ENCODE measurements around the gene SCYGR1. TPM values are rescaled to one million over a fixed set of nuclear protein-coding genes. Genes with fewer than 3 reads are reported as not detected.
"Not testable (repeated sequence)": the region's sequence is repeated elsewhere in the genome, so short reads cannot be mapped to it uniquely, and the experiment has no call there.

Gene SCYGR1
- total RNA-seq, result not detected

DNA sequence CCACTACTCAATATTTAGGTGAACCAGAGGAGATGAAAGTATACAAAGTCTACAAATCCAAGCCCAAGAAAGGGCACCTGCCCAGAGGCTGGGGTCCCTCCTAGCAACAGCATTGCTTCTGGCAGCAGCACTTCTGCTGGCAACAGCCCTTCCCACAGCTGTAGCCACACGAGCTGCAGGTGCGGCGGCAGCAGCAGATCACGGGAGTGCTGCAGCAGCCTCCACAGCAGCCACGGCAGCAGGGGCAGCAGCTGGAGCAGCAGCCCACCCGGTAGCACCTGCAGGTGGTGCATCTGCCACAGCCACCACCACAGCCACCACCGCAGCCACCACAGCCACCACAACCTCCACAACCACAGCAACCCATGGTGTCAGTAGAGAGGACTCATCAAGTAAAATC is at the start of gene SCYGR1:
Gene SCYGR1 (minus strand): TSS at position 367 of the 400 bp plus-strand sequence. CDS start 0 bp downstream, at position 367.
- H3K27me3 Mint-ChIP-seq; H3K9me3 Mint-ChIP-seq; DNase-seq; H3K4me1 Mint-ChIP-seq; H3K27ac Mint-ChIP-seq; POLR2A ChIA-PET; CTCF ChIA-PET; H3K4me3 Mint-ChIP-seq; H3K36me3 Mint-ChIP-seq (ENCODE audit: low read depth): not testable (repeated sequence)

GRCh38 chr2:227436436-227437174 is 48.9 kb upstream of the SCYGR1 start:
- H3K4me1 Mint-ChIP-seq, result no peaks in the 10 kb centered on the region
- POLR2A ChIA-PET, result no interaction called here

GRCh38 chr2:227433171-227433570 is 45.4 kb upstream of the SCYGR1 start:
- ChIA-PET POLR2A (no interaction called here), CTCF (no interaction called here)
- H3K4me3 Mint-ChIP-seq, result no peak overlapping the region
- peaks cover 14% of the 10 kb centered on the region for H3K9me3 Mint-ChIP-seq
- peaks cover 7% of the 10 kb centered on the region for H3K36me3 Mint-ChIP-seq (ENCODE audit: low read depth)
- peaks cover 2% of the 10 kb centered on the region for H3K27me3 Mint-ChIP-seq
- H3K4me1 Mint-ChIP-seq, result no peaks in the 10 kb centered on the region
- no peak overlapping the region for H3K27ac Mint-ChIP-seq
- no peak for DNase-seq

More at GRCh38 chr2:227436436-227437174, 48.9 kb upstream of the SCYGR1 start:
- DNase-seq, result no peak
- no peak overlapping the region for H3K27ac Mint-ChIP-seq
- peaks cover 7% of the 10 kb centered on the region for H3K36me3 Mint-ChIP-seq (ENCODE audit: low read depth)
- H3K4me3 Mint-ChIP-seq, result no peak overlapping the region
- peaks cover 14% of the 10 kb centered on the region for H3K9me3 Mint-ChIP-seq
- CTCF ChIA-PET, result no interaction called here
- H3K27me3 Mint-ChIP-seq, result peaks cover 2% of the 10 kb centered on the region

DNA sequence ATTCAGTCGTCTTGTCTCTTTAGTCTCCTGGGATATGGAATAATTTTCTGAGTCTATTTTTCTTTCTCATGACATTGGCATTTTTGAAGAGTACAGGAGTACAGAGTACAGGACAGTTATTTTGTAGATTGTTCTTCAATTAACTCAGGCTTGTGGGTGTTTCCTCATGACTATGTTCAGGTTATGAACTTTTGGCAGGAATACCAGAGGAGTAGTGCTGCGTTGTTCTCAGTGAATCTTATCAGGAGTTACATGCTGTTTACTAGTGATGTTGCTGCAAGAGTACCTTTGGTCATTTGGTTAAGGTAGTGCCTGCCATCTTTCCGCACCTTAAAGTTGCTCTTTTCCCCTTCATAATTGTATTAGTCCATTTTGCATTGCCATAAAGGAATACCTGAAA is 42.9 kb upstream of the SCYGR1 start:
- POLR2A ChIA-PET, result no interaction called here
- Mint-ChIP-seq H3K4me3 (no peak overlapping the region), H3K36me3 (ENCODE audit: low read depth) (peaks cover 7% of the 10 kb centered on the region), H3K4me1 (no peaks in the 10 kb centered on the region), H3K27ac (no peak overlapping the region), H3K9me3 (peaks cover 14% of the 10 kb centered on the region), H3K27me3 (no peaks in the 10 kb centered on the region)
- CTCF ChIA-PET, result no interaction called here
- DNase-seq, result no peak

GRCh38 chr2:227428731-227429285 is 41.1 kb upstream of the SCYGR1 start:
- CTCF ChIA-PET, result no interaction called here
- no peak overlapping the region for H3K27ac Mint-ChIP-seq
- no peaks in the 10 kb centered on the region for H3K27me3 Mint-ChIP-seq
- no peak for DNase-seq
- H3K36me3 Mint-ChIP-seq (ENCODE audit: low read depth), result peaks cover 7% of the 10 kb centered on the region
- H3K4me1 Mint-ChIP-seq, result no peaks in the 10 kb centered on the region
- H3K9me3 Mint-ChIP-seq, result peaks cover 11% of the 10 kb centered on the region
- no peak overlapping the region for H3K4me3 Mint-ChIP-seq
- POLR2A ChIA-PET, result no interaction called here

GRCh38 chr2:227423656-227424499 is 36.1 kb upstream of the SCYGR1 start:
- no peaks in the 10 kb centered on the region for H3K4me1 Mint-ChIP-seq
- ChIA-PET CTCF (no interaction called here), POLR2A (no interaction called here)
- H3K9me3 Mint-ChIP-seq, result no peaks in the 10 kb centered on the region
- H3K36me3 Mint-ChIP-seq (ENCODE audit: low read depth), result no peaks in the 10 kb centered on the region
- DNase-seq, result no peak
- H3K27ac Mint-ChIP-seq, result no peak overlapping the region
- H3K27me3 Mint-ChIP-seq, result no peaks in the 10 kb centered on the region
- no peak overlapping the region for H3K4me3 Mint-ChIP-seq

DNA sequence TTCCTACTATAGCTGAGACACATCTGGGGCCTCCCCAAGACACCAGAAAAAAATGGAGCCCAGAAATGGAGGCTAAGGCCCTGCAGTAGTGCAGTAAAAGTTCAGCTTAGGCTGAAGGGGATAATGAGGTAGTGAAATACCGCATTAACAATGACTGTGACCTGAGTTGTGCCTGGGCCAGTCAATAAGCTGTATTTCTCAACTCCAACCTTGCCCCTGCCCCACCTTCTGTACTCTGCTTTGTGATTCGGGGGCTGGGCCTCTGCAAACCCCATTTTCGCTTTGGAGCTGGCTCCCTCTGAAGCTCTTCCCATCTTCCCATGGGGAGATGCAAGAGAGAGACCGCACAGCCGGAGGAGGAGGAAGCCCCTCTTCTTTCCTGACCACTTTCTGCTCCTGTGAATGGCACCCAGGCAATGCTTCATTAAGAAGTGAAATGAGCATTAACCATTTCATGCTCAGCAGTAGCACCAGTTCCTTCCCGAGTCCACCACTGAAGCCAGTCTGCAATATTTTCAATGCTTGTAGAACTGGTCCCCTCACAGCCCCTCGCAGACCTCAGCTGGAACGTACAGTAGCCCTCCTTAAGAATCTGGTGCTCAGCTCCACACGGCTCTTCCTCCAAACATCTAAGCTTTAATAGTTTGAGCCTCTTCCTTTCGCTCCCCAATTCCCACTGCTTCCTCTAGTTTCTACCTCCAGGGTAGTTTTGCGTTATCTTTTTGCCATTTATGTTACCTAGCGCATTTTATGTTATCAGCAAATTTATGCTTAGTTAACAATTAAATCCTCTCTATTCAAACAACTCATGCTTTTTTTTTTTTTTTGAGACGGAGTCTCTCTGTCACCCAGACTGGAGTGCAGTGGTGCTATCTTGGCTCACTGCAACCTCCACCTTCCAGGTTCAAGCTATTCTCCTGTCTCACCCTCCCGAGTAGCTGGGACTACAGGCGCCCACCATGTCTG is 32.6 kb upstream of the SCYGR1 start:
- no peaks in the 10 kb centered on the region for H3K27me3 Mint-ChIP-seq
- no peak for DNase-seq
- no peaks in the 10 kb centered on the region for H3K36me3 Mint-ChIP-seq (ENCODE audit: low read depth)
- peaks cover 8% of the 10 kb centered on the region for H3K4me1 Mint-ChIP-seq
- CTCF ChIA-PET, result no interaction called here
- no peaks in the 10 kb centered on the region for H3K9me3 Mint-ChIP-seq
- H3K27ac Mint-ChIP-seq, result no peak overlapping the region
- no peak overlapping the region for H3K4me3 Mint-ChIP-seq
- POLR2A ChIA-PET, result interaction anchor here (0.6 kb wide), 1 partner anchor 541 kb away, joined by 3 read pairs; no protein-coding TSS in a partner anchor

GRCh38 chr2:227416701-227417100 is 29.0 kb upstream of the SCYGR1 start:
- POLR2A ChIA-PET, result no interaction called here
- no peaks in the 10 kb centered on the region for H3K36me3 Mint-ChIP-seq (ENCODE audit: low read depth)
- no peak overlapping the region for H3K4me3 Mint-ChIP-seq
- H3K27ac Mint-ChIP-seq, result no peak overlapping the region
- DNase-seq, result no peak
- CTCF ChIA-PET, result no interaction called here
- H3K4me1 Mint-ChIP-seq, result peaks cover 16% of the 10 kb centered on the region
- no peaks in the 10 kb centered on the region for H3K27me3 Mint-ChIP-seq
- H3K9me3 Mint-ChIP-seq, result no peaks in the 10 kb centered on the region

GRCh38 chr2:227415538-227416424 is 28.0 kb upstream of the SCYGR1 start:
- POLR2A ChIA-PET, result no interaction called here
- CTCF ChIA-PET, result interaction anchor here (1.7 kb wide), 1 partner anchor 48 kb away, joined by 3 read pairs; no protein-coding TSS in a partner anchor
- H3K4me1 Mint-ChIP-seq, result peaks cover 25% of the 10 kb centered on the region
- H3K9me3 Mint-ChIP-seq, result no peaks in the 10 kb centered on the region
- DNase-seq, result no peak
- no peak overlapping the region for H3K4me3 Mint-ChIP-seq
- H3K27ac Mint-ChIP-seq, result peak overlapping the region; percentile 38
- H3K27me3 Mint-ChIP-seq, result no peaks in the 10 kb centered on the region
- H3K36me3 Mint-ChIP-seq (ENCODE audit: low read depth), result no peaks in the 10 kb centered on the region

- no peaks in the 10 kb centered on the region for H3K9me3 Mint-ChIP-seq
- no peaks in the 10 kb centered on the region for H3K27me3 Mint-ChIP-seq
- H3K4me1 Mint-ChIP-seq, result peaks cover 25% of the 10 kb centered on the region
- no peak for DNase-seq
- no peaks in the 10 kb centered on the region for H3K36me3 Mint-ChIP-seq (ENCODE audit: low read depth)
- POLR2A ChIA-PET, result no interaction called here
- CTCF ChIA-PET, result interaction anchor here (1.7 kb wide), 1 partner anchor 49 kb away, joined by 3 read pairs; no protein-coding TSS in a partner anchor
- H3K27ac Mint-ChIP-seq, result no peak overlapping the region
- no peak overlapping the region for H3K4me3 Mint-ChIP-seq
Measured at GRCh38 chr2:227414846-227415245, 27.1 kb upstream of the SCYGR1 start.

DNA sequence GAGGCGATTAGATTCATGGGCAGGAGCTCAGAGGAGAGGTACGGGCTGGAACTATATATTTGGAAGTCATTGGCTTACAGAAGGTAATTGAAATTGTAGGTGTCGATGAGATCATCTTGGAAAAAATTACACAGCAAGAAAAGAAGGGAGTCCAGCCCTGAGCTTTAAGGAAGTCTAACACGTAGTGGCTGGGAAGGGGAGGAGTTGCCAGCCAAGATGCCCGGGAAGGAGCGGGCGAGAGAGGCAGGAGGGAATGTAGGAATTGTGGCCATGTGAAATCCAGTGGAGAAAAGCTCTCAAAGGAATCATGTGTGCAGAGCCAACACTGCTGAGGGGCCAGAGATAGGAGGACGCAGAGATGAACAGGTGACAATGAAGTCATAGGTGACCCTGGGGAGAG is 25.6 kb upstream of the SCYGR1 start:
- Mint-ChIP-seq H3K4me1 (peaks cover 25% of the 10 kb centered on the region), H3K36me3 (ENCODE audit: low read depth) (no peaks in the 10 kb centered on the region), H3K27ac (no peak overlapping the region), H3K27me3 (no peaks in the 10 kb centered on the region), H3K4me3 (no peak overlapping the region), H3K9me3 (no peaks in the 10 kb centered on the region)
- CTCF ChIA-PET, result no interaction called here
- DNase-seq, result no peak
- POLR2A ChIA-PET, result no interaction called here

DNA sequence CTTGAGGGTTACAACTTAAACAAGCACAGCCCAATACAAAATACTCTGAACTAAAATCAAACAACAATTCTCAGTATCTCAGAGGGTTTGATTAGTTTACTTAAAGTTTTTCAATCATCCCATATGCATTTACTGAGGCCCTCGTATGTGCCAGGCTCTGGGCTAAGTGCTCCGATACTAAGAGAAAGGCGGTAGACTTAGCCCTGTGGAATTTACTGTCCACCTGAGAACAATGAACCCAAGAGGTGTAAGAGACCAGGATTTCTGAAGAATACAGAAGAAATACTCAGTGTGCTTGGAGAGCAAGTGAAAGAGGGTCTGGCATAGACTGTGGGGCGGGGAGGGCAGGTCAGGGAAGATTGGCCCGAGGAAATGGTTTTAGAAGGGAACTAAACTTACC is 25.1 kb upstream of the SCYGR1 start:
- H3K27ac Mint-ChIP-seq, result no peak overlapping the region
- no peak for DNase-seq
- ChIA-PET CTCF (no interaction called here), POLR2A (no interaction called here)
- H3K9me3 Mint-ChIP-seq, result no peaks in the 10 kb centered on the region
- no peak overlapping the region for H3K4me3 Mint-ChIP-seq
- no peaks in the 10 kb centered on the region for H3K36me3 Mint-ChIP-seq (ENCODE audit: low read depth)
- H3K27me3 Mint-ChIP-seq, result no peaks in the 10 kb centered on the region
- H3K4me1 Mint-ChIP-seq, result peaks cover 25% of the 10 kb centered on the region
